Measurements from ENCODE around the gene NUP210.

GRCh38 chr3:13399603-13400002, 20.5 kb downstream of the NUP210 start:
- TF ChIP-seq FOXM1 (IDR thresholded peaks at IDR 0.05; ENCODE audit: borderline replicate concordance) = no peak
- no peak for TF ChIP-seq SP1 (IDR thresholded peaks at IDR 0.05)
- no peak for TF ChIP-seq CTBP1 (IDR thresholded peaks at IDR 0.05; ENCODE audit: borderline replicate concordance)
- TF ChIP-seq FOXK2 (IDR thresholded peaks at IDR 0.05) = no peak
- no peak for TF ChIP-seq BHLHE40 (IDR thresholded peaks at IDR 0.05; ENCODE audit: borderline replicate concordance)
- no peak for TF ChIP-seq FOXA1 (IDR thresholded peaks at IDR 0.05)
- no peak for TF ChIP-seq ELF4 (IDR thresholded peaks at IDR 0.05)
- no peak for TF ChIP-seq SUZ12 (IDR thresholded peaks at IDR 0.05)
- no peak for TF ChIP-seq PKNOX1 (IDR thresholded peaks at IDR 0.05)
- no peak for TF ChIP-seq HDGF (IDR thresholded peaks at IDR 0.05; ENCODE audit: borderline replicate concordance)

All from HEK293T (cell line).